C4-2B (cell line): ENCODE results near the gene TBCEL.
"Not testable (repeated sequence)": the region's sequence is repeated elsewhere in the genome, so short reads cannot be mapped to it uniquely, and the experiment has no call there.

Experiments used
- H3K27ac ChIP-seq: fragments of 450-650 bp; 2 replicates; pipeline ENCODE4 v1.5.1; 2017
- CTCF ChIP-seq: fragments of 450-650 bp; conservative IDR thresholded peaks from 2 replicates; pipeline ENCODE4 v1.5.1; 2017; ENCODE audit warnings: mild to moderate bottlenecking
- ZFX ChIP-seq: fragments of 450-650 bp; IDR thresholded peaks from 2 replicates; pipeline ENCODE4 v1.6.1; 2017

The TBCEL gene

DNA sequence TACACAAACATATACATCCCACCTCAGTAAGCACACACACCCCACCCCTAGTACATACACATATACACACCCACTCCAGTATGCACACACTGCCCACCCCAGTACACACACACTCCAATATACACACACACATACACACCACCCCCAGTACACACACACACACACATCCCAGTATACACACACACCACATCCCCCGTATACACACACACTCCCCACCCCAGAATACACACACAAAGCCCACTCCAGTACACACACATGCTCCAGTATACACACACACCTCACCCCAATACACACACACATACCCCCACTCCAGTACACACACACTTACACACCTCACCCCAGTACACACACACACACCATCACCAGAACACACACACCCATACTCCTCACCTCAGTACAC is 84.5 kb downstream of the TBCEL start:
- no peak overlapping the region for H3K27ac ChIP-seq
- TF ChIP-seq ZFX = no peak
- no peak for TF ChIP-seq CTCF

- no peak overlapping the region for H3K27ac ChIP-seq
- no peak for TF ChIP-seq CTCF
- no peak for TF ChIP-seq ZFX
These were observed 85.6 kb downstream of the TBCEL start for GRCh38 chr11:121109471-121109870.

- TF ChIP-seq CTCF (no peak), ZFX (no peak)
- no peak overlapping the region for H3K27ac ChIP-seq
These were observed 86.1 kb downstream of the TBCEL start for GRCh38 chr11:121109916-121110586.

- TF ChIP-seq ZFX (no peak), CTCF (no peak)
- H3K27ac ChIP-seq = no peak overlapping the region
These were observed 87.2 kb downstream of the TBCEL start for GRCh38 chr11:121110871-121111724.

DNA sequence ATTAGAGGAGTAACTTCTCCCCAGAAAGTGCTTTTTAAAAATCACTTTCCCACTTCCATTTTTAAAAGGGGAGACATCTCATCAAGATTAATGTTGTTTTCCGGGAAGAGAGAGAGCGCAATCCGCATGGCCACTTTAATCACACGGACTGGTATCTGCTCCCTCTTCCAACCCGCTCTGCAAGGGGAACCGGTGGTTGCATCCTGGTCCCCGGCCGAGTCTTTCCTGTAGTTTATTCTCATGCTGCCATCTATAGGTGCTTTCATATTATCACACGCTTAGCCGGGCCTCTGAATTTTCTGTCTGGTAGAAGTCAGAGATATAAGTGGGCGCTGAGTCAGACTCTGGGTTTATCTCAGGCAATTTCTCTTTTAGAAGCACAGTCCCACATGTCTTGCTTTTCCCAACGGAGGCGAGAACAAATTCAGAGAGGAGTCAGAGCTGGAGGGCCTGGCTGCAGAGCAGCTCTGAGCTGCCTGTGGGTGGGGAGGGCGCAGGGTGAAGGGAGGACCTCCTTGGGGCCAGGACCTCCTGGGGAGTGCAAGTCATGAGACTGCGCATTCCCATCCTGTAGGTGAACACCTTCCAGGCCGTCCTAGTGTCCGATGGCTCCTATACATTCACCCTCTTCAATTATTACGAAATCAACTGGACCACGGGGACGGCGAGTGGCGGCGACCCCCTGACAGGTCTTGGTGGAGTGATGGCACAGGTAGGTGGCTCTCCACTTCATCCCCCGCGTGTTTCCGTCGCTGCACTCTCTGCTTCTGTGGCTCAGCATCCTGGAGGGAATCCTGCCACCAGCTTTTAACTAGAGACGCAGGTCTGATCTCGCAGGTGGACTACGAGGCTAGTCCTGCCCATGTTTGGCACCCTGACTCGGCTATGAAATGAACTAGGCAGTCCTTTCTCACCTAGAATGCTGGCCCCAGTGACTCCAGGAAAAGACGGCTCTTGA is 88.9 kb downstream of the TBCEL start:
- TF ChIP-seq ZFX = no peak
- TF ChIP-seq CTCF = peak; percentile 87
- H3K27ac ChIP-seq = no peak overlapping the region

GRCh38 chr11:121113611-121114010 is 89.7 kb downstream of the TBCEL start:
- no peak for TF ChIP-seq CTCF
- no peak overlapping the region for H3K27ac ChIP-seq

- not testable (repeated sequence) for H3K27ac ChIP-seq
These were observed 91.1 kb downstream of the TBCEL start for GRCh38 chr11:121115024-121115423.
